Gastroesophageal sphincter (tissue), 3 donors: ENCODE data around the gene SCN2B.

Source experiments
- CTCF ChIP-seq, 4 experiments: fragments of 200-600 bp in 2 of 4; fragments of 450-650 bp in 2 of 4; sonication (generic) in 1 of 4; IDR thresholded peaks; one replicate each; pipeline ENCODE4 v1.5.1; 2017 to 2019; ENCODE audit warnings: antibody characterized with exemption in 4 of 4, mild to moderate bottlenecking in 2 of 4, moderate library complexity in 2 of 4
- EP300 ChIP-seq: sonication (generic); formaldehyde crosslinking; IDR thresholded peaks from one replicate; pipeline ENCODE4 v1.6.1; 2017; ENCODE audit warnings: antibody characterized with exemption, mild to moderate bottlenecking
- POLR2A ChIP-seq, 2 donors: fragments of 450-650 bp; IDR thresholded peaks; one replicate each; pipeline ENCODE4 v1.6.1; 2017; ENCODE audit warnings: antibody characterized with exemption in 2 of 2, mild to moderate bottlenecking in 2 of 2, moderate library complexity in 1 of 2
- POLR2AphosphoS5 ChIP-seq: sonication (generic); formaldehyde crosslinking; IDR thresholded peaks from one replicate; pipeline ENCODE4 v1.6.1; 2017; ENCODE audit warnings: antibody characterized with exemption

GRCh38 chr11:118138839-118139420 is 37.5 kb downstream of the SCN2B start:
- TF ChIP-seq CTCF (IDR thresholded peaks at IDR 0.05) = no peak
- TF ChIP-seq POLR2A (IDR thresholded peaks at IDR 0.05) = no peak
- TF ChIP-seq POLR2AphosphoS5 = no peak
- no peak for TF ChIP-seq EP300
